Measurements from ENCODE around the gene SPINK4.

Gene SPINK4

DNA sequence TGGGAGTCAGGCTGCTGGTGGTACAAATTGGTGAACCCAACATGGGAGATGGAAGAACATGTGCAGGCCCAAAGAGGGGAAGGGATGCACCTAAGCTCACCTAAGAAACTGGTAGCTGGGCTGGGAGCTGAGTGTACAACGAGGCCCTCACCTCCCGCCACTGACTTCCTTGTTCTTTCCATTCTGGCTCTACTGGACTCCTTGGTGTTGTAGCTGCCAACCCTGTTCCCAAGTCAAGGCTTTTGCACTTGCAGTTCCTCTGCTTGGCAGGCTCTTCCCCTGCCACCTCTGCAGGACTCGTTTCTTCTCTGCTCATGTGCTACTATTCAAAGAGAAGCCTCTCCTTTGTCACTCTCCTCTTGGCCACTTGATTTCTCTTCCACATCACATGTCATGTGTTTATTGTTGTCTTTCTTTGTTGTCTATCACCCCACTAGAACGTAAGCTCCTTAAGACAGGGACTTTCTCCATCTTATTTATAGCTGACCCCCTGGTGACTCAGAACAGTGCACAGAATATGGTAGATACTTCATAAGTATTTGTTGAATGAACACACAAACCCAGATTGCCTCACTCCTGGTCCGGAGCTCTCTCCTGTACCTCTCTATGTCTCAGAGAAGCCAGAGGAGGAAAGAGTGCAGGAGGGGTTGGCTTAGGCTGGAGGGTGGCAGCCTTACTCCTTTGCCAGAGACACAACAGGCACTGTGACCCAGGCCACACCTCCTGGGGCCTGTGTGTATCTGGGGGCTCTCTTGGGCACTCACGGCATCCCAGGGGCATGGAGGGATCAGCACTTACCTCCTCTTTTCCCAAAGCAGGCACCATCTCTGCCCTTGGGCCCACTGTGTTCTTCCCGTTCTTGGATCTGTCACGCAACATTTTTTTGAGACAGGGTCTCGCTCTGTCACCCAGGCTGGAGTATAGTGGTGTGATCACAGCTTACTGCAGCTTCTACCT, 5.2 kb upstream of the SPINK4 start:
- TF ChIP-seq, protein P1, sequence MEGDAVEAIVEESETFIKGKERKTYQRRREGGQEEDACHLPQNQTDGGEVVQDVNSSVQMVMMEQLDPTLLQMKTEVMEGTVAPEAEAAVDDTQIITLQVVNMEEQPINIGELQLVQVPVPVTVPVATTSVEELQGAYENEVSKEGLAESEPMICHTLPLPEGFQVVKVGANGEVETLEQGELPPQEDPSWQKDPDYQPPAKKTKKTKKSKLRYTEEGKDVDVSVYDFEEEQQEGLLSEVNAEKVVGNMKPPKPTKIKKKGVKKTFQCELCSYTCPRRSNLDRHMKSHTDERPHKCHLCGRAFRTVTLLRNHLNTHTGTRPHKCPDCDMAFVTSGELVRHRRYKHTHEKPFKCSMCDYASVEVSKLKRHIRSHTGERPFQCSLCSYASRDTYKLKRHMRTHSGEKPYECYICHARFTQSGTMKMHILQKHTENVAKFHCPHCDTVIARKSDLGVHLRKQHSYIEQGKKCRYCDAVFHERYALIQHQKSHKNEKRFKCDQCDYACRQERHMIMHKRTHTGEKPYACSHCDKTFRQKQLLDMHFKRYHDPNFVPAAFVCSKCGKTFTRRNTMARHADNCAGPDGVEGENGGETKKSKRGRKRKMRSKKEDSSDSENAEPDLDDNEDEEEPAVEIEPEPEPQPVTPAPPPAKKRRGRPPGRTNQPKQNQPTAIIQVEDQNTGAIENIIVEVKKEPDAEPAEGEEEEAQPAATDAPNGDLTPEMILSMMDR (IDR thresholded peaks at IDR 0.05; ENCODE audit: control insufficient read depth, insufficient read depth, low read depth, low read length, missing control alignments), result no peak

DNA sequence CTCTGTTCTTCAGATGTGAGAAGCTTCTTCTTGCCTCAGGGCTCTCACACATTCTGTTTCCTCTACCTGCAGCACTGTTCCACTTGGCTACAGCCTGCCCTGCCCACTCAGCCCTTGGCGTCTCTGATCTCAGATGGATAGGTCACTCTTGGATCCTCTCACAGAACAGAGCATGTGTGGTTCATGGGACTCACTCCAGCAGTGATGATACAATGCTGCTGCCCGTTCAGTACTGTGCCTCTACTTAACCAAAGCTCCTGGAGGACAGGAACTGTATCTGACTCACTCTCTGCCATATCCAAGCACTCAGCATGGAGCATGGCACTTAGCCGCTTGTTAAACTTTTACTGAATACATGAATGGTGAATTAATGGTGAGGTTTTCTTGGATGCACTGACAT, 3.4 kb upstream of the SPINK4 start:
- no peak overlapping the region for H3K4me3 ChIP-seq (ENCODE audit: control insufficient read depth, low read depth, low read length)
- TF ChIP-seq, protein P1 (IDR thresholded peaks at IDR 0.05; ENCODE audit: control insufficient read depth, insufficient read depth, low read depth, low read length, missing control alignments), result no peak
- no peak for DNase-seq (ENCODE audit: low read depth)

More for the DNA sequence above, 5.2 kb upstream of the SPINK4 start:
- no peak for DNase-seq (ENCODE audit: low read depth)
- H3K4me3 ChIP-seq (ENCODE audit: control insufficient read depth, low read depth, low read length), result no peak overlapping the region

DNA sequence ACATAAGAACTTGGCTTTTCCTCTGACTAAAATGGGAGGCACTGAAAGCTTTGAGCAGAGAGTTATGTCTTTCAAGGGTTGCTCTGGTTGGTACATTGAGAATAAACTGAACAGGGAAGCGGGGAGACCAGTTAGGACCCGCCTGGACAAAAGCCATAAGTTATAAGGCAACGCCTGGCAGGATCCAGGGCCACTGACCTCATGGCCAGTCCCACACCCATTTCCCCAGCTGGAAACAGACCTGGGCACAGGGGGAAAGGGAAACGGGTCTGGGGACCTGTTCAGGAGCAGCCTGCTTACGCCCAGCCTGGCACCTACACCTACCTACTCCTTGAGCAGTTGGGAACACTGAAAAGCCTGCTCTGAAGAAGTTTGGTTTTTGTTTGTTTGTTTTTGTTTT, 1.3 kb downstream of the SPINK4 start:
- TF ChIP-seq, protein P1 (IDR thresholded peaks at IDR 0.05; ENCODE audit: control insufficient read depth, insufficient read depth, low read depth, low read length, missing control alignments), result no peak

DNA sequence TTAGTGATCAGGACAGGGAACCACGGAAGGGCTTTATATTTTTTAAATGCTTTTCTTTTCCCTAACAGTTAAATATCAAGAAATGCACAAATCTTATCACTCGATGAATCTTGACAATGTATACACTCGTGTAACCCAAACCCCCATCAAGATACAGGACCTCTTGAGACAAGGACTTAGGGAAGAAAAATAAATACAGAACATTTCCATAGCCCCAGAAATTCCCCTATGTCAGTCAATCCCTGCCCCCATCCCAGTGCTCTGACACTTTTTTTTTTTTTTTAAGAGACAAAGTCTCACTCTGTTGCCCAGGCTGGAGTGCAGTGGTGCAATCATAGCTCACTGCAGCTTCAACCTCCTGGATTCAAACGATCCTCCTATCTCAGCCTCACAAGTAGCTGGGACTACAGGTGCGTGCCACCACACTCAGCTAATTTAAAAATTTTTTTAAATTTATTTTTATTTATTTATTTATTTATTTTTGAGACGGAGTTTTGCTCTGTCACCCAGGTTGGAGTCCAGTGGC, 2.7 kb downstream of the SPINK4 start:
- no peak for DNase-seq (ENCODE audit: low read depth)
- no peak overlapping the region for H3K4me3 ChIP-seq (ENCODE audit: control insufficient read depth, low read depth, low read length)
- TF ChIP-seq, protein P1 (IDR thresholded peaks at IDR 0.05; ENCODE audit: control insufficient read depth, insufficient read depth, low read depth, low read length, missing control alignments), result no peak

More for the DNA sequence above, 1.3 kb downstream of the SPINK4 start:
- DNase-seq (ENCODE audit: low read depth), result no peak
- H3K4me3 ChIP-seq (ENCODE audit: control insufficient read depth, low read depth, low read length), result no peak overlapping the region

DNA sequence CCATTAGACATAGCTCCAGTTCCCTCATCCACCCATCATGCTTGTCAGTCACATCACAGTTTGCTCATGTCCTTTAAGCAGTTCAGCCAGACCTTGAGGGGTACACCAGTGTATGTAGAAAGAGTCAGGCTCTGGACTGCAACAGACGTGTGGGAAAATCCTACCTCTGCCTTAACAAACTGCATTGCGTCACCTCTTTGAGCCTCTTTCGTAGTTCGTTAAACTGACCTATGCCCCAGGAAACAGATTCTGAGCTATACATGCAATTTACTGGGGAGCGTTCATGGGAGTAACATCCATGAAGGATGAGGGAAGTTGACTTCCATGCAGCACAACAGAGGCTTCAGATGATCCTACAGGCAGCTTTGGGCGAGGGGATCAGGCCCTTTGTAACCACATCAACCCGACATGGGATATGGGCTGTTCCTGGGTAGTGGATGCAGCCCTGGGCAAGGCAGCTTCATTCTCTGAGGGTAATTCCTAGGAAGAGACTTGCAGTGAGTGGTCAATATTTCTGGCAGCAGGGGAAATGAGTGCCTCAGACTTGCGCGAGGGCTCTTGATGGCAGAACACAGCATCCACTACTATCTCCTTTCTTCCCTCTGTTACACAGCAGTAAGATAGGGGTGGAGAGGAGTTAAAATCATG, 4.3 kb downstream of the SPINK4 start:
- TF ChIP-seq, protein P1 (IDR thresholded peaks at IDR 0.05; ENCODE audit: control insufficient read depth, insufficient read depth, low read depth, low read length, missing control alignments), result no peak

DNA sequence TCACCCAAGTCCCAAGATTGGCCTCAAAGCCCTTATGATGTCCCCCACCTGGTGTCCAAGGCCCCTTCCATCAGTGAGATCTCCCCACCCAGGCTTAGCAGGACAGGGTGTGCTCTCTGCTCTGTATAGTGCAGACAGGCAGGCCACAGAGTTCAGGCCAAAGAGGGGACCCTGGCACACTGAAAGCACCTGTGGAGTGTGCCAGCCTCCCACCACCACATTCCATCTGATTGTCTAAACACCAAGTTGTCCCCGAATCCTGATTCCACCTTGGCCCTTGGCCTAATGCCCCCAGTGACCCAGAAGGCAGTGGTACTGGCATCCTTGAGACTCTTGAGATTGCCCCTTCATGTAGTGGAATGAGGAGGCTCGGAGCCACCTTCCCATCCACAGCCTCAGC, 5.4 kb downstream of the SPINK4 start:
- no peak overlapping the region for H3K4me3 ChIP-seq (ENCODE audit: control insufficient read depth, low read depth, low read length)
- DNase-seq (ENCODE audit: low read depth), result no peak
- TF ChIP-seq, protein P1 (IDR thresholded peaks at IDR 0.05; ENCODE audit: control insufficient read depth, insufficient read depth, low read depth, low read length, missing control alignments), result no peak

More for the DNA sequence above, 4.3 kb downstream of the SPINK4 start:
- H3K4me3 ChIP-seq (ENCODE audit: control insufficient read depth, low read depth, low read length), result no peak overlapping the region
- no peak for DNase-seq (ENCODE audit: low read depth)

Data from AG09309 (cell line).